D341Med (cell line): ENCODE measurements around the gene ATP5F1E.
"Not testable (repeated sequence)": the region's sequence is repeated elsewhere in the genome, so short reads cannot be mapped to it uniquely, and the experiment has no call there.

Experiments
- DNase-seq: peaks from one replicate; pipeline ENCODE4 v3.0.0; 2012; ENCODE audit warnings: low spot score

Gene ATP5F1E

GRCh38 chr20:59042796-59043631, 10.9 kb upstream of the ATP5F1E start:
- peak; percentile 100 for DNase-seq

GRCh38 chr20:59042151-59042795, 10.1 kb upstream of the ATP5F1E start, which contains the start of gene PRELID3B:
TSS of gene PRELID3B (minus strand) at chr20:59042786. CDS start at chr20:59042730, 56 bp downstream.
- no peak for DNase-seq

DNA sequence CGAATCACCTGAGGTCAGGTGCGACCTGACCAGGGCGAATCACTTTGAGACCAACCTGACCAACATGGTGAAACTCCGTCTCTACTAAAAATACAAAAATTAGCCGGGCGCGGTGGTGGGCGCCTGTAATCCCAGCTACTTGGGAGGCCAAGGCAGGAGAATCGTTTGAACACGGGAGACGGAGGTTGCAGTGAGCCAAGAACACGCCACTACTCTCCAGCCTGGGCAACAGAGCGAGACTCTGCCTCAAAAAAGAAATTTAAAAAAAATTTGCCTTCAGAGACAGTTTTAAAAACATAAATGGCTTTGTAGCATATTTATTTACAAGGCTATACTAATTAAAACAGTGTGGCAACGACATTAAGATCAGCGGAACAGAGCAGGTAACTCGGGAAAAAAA, 9.4 kb upstream of the ATP5F1E start:
- DNase-seq = not testable (repeated sequence)

DNA sequence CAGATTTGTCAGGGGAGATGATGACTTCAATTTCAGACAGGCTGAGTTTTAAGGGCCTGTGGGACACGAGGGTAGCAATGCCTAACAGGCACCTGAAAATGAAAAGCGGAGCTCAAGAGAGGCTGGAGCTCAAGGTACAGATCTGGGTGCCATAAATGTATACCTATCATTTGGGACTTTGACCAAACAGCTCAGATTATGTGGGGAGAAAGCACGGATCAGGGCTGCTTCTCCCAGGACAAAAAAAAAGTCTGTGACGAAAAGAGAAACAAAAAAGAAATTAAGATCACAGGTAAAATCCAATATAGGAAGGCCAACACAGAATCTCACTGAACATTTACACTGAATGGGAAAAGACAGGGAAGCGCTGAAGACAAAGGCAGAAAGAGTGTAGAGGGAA, 8.5 kb upstream of the ATP5F1E start:
- DNase-seq = no peak

GRCh38 chr20:59039233-59039632, 7.1 kb upstream of the ATP5F1E start:
- no peak for DNase-seq

DNA sequence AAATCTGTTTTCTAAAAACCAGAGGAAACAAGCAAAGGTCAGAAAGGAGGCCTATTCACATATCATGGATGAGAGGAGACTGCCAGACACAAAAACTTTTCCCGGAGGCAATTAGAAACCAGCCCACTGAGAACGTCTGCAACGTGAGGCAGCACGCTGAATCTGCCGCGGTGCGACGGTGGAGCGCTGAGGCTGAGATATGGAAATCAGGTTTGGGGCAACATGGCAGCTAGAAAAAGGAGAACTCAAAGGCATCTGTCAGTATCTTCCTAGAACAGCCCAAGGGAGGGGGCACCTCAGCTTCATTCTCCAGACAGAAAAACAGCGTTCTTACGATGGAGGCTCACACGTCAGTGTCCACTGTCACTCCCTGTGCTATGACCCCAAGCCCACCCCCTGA, 5.3 kb upstream of the ATP5F1E start:
- DNase-seq = no peak

- DNase-seq = no peak
Observed at GRCh38 chr20:59035381-59035780, 3.2 kb upstream of the ATP5F1E start.

GRCh38 chr20:59033616-59034165, 1.6 kb upstream of the ATP5F1E start:
- no peak for DNase-seq

GRCh38 chr20:59033093-59033492, 958 bp upstream of the ATP5F1E start:
- DNase-seq = no peak

DNA sequence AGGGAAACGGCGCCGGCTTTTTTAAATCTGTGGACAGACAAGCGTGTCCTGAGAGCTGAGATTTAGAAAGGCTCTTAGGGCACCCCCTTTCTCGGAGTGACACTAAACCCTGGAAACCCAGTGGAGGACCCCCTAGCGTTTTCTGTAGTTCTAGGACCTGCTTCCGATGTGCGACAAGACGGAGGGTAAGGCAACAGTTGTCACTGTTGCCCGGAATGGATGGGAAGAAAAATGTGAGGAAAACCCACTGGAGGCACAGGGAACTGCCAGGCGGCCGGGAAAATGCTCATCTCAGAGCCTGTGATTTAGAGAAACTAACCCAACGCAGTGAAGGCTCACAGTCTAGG, 551 bp upstream of the ATP5F1E start:
- DNase-seq = peak; percentile 62

- DNase-seq = no peak
Observed at GRCh38 chr20:59031564-59032022, 542 bp downstream of the ATP5F1E start.

DNA sequence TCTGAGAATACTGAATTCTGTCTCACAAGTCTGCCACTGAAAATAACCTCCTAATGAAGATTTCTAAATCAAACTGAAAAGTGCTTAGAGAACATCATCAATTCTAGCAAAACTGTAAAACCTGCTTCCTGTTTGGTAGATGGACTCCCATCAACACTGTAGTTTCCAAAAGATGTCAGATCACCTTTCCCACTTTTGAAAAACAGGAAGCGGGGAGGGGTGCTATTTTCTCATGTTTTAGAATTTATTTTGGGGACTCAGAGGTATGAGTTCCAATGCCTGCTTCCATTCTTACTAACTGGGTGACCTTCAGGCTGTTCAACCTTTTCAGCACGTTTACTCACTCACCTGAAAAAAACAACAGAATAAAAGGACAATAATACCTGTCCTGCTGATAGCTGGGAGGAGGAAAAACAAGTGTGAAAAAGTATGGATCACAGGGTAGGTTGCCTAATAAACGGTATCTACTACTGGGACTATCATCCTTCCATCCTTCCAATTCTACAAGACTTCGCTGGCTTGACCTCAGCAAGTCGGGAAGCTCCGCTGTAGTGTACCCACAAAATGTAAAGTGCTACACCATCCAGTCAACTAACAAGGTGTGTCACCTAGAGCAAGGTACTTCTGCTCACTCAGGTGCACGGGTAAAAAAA, 1.1 kb downstream of the ATP5F1E start:
- DNase-seq = no peak

GRCh38 chr20:59028812-59029211, 3.3 kb downstream of the ATP5F1E start:
- no peak for DNase-seq

DNA sequence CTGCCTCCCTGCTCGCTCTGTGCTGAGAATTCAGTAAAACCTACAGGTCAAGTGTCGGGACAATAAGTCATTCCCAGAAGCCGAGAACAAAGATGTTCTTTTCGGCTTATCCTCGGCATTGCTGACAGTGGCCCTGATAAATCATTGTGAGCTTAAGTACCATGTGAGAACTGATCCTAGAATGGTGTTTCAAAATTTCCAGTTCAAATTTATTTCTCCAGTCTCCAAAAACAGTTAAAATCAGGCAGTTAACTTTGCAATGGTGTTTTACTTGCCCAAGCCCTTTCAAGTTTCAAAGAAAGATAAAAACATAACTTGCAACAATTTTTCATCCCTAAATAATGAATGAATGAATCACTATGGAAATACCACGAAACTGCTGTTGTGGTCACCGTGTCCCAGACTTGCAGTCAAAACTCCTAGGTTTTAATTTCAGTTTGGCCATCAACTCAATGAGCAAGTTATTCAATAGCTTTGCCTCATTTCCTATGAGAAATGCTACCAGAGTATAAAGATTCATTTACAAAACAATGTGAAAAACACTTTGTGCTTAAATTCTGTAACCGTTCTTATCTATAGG, 4.3 kb downstream of the ATP5F1E start:
- DNase-seq = no peak

DNA sequence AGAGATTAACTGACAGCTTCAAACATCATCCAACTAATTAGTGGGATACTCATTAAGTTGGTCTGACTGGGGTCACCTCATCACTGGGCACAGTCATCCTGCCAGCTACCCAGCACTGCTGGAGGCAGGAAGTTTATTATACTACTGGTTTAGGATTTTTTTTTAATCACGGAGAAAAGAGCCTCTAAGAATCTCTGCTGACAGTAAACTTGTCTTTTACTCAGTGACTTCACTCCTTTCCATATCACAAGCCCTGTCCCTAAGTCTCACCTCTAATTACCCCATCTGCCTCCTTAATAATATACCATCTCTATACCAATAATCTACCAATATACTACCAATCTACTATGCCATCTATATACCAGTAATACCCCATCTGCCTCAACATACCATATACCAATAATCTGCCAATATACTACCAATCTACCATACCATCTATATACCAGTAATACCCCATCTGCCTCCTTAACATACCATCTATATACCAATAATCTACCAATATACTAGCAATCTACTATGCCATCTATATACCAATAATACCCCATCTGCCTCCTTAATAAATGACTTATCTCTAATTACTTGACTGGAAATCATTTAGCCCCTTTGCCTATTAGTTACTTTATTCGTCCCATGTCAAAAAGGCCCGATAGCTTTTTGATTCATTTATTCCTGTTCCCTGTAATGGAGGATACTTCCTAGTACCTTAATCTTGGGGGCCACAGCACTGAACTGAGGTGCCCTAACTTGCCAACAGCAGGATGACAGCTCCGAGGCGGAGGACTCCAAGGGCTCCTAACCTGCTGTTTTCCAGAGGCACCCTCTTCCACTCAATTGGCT, 5.0 kb downstream of the ATP5F1E start:
- DNase-seq = no peak

- DNase-seq = no peak
Observed at GRCh38 chr20:59025511-59025910, 6.6 kb downstream of the ATP5F1E start.

DNA sequence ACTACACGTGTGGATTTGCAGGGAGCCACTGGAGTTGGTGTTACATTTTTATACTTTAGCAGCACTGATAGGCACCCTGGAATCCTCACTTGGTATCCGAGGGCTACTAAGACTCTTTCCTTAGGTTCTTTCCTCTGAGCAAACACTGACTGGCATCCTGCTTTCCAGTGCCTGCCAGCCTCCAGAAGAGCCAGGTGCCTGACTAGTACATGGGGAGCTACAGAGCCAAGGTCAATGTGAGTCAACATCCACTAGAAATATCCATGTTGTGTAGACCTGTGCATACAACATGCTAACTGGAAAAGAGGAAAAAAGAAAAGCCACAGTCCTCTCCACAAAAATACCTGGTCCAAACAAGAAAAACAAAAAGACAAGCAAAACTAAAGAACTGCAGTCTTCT, 7.0 kb downstream of the ATP5F1E start:
- DNase-seq = no peak

- no peak for DNase-seq
Observed at GRCh38 chr20:59024111-59024530, 8.0 kb downstream of the ATP5F1E start.

- no peak for DNase-seq
Observed at GRCh38 chr20:59023616-59024015, 8.5 kb downstream of the ATP5F1E start.

GRCh38 chr20:59022754-59023153, 9.4 kb downstream of the ATP5F1E start:
- no peak for DNase-seq

GRCh38 chr20:59020938-59021551, 11.1 kb downstream of the ATP5F1E start:
- no peak for DNase-seq
